ENCODE measurements around the gene TCTN3.
"Not testable (repeated sequence)": the region's sequence is repeated elsewhere in the genome, so short reads cannot be mapped to it uniquely, and the experiment has no call there.

Gene TCTN3, protein sequence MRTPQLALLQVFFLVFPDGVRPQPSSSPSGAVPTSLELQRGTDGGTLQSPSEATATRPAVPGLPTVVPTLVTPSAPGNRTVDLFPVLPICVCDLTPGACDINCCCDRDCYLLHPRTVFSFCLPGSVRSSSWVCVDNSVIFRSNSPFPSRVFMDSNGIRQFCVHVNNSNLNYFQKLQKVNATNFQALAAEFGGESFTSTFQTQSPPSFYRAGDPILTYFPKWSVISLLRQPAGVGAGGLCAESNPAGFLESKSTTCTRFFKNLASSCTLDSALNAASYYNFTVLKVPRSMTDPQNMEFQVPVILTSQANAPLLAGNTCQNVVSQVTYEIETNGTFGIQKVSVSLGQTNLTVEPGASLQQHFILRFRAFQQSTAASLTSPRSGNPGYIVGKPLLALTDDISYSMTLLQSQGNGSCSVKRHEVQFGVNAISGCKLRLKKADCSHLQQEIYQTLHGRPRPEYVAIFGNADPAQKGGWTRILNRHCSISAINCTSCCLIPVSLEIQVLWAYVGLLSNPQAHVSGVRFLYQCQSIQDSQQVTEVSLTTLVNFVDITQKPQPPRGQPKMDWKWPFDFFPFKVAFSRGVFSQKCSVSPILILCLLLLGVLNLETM

DNA sequence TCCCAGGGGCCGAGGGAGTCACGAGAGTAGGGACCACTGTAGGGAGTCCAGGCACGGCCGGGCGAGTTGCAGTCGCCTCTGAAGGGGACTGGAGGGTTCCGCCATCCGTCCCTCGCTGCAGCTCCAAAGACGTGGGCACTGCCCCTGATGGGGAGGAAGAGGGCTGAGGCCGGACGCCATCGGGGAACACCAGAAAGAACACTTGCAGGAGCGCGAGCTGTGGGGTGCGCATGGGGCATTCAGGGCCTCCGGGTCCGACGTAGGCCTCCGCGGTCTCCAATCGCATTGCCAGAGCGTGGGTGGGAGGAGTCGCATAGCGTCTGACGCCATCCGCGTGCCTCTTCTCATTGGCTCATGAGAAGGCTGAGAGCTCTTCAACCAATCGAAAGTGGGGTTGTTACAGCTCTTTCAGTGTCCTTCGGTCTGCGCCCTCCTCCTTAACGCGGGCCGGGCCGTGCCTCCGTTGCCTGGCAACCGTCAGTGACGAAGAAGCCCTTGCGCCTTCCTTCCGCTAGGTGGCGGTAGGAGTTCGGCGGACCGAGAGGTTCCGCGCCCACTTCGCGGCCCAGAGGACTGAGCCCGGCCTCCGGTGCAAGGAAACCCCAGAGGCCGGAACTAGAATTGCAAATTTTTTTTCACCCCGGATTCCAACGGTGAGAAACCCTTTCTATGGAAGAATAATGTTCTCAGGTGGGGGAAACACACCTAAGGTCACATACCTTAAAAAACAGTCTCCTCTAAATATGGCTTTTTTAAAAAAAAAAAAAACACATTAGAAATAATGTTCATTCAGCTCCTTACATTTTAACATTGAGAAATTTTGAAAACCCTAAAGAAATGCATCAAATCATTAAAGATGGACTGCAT is at the start of gene TCTN3:
TCTN3 (minus strand) TSS at position 260 of the 867 bp plus-strand sequence; CDS start at position 232, 28 bp downstream.
- DNase-seq (ENCODE audit: low read depth), result peak; percentile 94

DNA sequence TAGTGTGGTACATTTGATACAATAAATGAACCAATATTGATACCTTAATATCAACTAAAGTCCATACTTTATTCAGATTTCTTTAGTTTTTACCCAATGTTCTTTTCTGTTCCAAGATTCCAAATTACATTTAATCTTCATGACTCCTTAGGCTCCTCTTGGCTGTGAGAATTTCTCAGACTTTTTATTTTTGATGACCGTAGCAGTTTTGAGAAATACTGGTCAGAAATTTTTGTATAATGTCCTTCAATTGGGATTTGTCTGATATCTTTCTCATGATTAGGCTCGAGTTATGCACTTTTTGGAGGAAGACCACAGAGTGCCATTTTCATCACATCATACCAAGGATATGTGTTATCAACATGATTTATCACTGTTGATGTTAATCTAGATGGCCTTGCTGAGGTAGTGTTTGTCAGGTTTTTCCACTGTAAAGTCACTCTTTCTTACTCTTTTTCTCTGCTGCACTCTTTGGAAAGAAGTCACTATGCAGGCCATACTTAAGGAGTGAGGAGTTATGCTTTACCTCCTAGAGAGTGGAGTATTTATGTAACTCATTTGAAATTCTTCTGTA is 49.3 kb upstream of the TCTN3 start:
- DNase-seq (ENCODE audit: low read depth), result no peak

DNA sequence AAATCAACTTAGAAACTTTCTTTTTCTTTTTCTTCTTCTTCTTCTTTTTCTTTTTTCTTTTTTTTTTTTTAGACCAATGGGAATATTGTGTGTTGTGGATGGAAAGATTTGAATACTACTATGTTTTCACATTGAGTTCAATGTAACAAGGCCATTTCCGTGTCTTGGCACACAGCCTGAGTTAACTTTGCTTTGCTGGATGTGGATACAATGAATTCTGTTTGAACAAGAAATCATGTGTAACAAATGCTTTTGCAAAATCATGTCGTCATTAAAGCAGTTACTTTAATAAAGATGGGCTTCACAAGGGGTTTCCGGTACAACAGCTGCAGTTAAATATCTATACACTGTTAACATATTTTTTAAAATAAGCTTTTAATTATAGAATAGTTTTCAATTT is 48.8 kb upstream of the TCTN3 start:
- no peak for DNase-seq (ENCODE audit: low read depth)

DNA sequence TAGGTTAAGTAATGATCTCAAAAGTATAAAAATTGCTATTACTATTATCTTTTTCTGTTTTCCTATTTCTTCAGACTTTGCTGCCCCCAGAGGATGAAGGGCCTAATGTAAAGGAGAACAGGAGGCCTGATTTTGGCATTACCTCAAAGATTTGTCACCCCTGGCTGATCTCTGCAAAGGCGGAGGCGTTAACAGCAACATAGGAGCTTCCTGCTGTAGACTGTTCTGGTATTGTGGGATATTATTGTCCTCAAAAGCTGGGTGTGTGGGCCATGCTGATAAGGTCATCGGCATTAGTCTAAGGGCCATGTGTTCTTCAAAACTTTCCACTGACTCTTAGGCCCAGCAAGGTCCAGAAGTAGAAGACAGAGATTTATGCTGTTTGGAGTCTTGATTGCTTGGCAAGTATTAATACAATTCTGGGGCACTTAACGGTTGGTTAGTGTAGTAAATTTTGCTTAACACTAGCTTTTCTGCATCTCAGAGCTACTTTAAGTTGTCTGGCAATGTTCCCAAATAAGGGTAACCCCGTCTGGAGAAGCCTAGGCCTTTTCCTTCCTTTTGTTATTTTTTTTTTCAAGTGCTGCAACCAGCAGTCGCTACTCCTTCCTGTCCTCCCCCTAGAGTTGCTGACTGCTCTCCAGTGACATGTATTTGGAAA is 48.2 kb upstream of the TCTN3 start:
- no peak for DNase-seq (ENCODE audit: low read depth)

DNA sequence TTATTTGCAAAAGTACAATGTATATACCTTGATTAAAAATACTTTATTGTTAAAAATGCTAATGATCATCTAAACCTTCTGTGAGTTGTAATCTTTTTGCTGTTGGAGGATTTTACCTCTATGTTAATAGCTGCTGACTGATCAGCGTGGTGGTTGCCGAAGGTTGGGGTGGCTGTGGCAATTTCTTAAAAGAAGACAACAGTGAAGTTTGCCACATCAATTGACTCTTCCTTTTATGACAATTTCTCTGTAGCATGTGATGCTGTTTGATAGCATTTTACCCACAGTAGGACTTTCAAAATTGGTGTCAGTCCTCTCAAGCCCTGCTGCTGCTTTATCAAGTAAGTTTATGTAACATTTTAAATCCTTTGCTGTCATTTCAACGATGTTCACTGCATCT is 45.3 kb upstream of the TCTN3 start:
- DNase-seq (ENCODE audit: low read depth), result no peak

DNA sequence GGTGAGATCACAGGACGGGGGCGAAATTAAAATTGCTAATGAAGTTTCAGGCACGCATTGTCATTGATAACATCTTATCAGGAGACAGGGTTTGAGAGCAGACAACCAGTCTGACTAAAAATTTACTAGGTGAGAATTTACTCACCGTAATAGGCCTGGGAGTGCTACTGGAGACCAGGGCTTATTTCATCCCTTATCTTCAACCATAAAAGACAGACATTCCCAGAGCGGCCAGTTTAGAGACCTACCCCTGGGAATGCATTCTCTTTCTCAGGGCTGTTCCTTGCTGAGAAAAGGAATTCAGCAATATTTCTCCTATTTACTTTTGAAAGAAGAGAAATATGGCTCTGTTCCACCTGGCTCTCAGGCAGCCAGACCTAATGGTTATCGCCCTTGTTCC is 39.2 kb upstream of the TCTN3 start:
- DNase-seq (ENCODE audit: low read depth), result not testable (repeated sequence)

DNA sequence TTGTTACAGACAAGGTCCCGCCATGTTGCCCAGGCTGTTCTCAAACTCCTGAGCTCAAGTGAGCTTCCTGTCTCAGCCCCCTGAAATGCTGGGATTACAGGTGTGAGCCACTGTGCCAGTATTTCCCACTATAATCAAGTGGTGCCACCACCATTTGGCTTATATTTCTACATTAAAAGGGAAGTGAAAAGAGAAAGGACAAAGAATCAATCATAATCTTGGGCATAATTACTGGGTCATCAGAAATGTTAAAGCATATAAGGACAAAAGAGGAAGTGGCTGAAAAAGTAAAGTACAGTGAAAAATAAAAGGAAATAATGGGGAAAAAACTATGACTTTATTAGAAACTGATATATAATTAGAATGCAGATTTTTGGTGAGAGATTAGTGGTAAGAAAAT is 36.5 kb upstream of the TCTN3 start:
- DNase-seq (ENCODE audit: low read depth), result no peak

DNA sequence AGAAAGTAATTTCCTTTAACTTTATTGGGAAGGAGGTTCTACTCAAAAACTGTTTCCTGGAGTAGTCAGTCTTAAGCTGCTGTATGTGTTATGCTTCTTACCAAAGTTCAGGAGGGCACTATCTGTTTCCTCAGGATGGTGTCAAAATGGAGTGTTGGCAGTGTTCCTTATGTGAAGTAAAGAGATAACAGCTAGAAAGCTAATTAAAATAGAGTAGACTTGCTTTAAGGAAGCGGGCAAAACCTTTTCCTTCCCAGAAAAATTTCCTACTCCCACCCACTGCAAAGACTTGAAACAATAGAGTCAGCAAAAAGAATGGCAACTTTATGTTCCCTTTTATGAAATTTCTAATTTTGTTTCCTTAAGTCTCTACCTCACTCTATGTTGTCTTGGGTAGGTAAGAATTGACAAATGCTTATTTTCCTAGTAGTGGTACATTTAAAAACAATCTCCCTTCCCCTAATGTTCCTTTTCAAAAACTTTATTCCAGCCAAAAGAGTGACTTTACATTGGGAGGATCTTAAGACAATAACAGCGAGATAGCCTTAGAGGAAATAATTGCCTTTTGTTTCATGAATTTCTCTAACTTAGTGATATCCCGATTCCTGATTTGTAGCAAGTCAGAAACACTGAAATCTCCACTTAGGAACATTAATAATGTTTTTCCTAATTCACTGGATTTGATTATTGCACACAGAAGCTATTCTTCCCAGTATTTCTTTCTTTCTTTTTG is 35.8 kb upstream of the TCTN3 start:
- DNase-seq (ENCODE audit: low read depth), result no peak

DNA sequence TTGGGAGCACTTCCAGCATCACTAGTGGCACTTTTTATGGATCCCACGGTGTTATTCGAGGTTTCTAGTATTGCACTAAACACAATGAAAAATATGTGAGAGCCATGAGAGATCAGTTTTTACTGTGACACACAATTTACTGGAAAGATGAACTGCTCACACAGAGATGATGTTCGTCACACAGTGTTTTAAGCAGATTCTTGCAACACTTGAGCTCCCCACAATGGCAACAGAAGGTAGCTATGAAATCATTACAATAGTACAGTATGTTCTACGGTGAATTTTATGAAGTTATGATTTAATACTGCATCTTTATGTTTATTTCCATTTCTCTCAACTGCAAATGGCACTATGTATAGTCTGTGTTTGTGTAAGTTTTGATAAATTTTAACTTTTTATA is 34.8 kb upstream of the TCTN3 start:
- DNase-seq (ENCODE audit: low read depth), result no peak

DNA sequence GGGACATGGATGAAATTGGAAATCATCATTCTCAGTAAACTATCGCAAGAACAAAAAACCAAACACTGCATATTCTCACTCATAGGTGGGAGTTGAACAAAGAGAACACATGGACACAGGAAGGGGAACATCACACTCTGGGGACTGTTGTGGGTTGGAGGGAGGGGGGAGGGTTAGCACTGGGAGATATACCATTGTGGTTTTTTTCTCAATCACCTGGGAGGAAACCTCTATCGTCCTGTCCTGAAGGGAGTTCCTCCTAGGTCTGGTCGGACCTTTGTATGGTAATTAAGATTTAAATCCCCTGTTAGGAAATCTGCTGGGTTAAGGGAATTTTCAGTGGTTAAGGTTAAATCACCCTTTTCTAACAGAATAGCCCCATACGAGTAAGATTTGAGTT is 28.8 kb upstream of the TCTN3 start:
- not testable (repeated sequence) for DNase-seq (ENCODE audit: low read depth)

DNA sequence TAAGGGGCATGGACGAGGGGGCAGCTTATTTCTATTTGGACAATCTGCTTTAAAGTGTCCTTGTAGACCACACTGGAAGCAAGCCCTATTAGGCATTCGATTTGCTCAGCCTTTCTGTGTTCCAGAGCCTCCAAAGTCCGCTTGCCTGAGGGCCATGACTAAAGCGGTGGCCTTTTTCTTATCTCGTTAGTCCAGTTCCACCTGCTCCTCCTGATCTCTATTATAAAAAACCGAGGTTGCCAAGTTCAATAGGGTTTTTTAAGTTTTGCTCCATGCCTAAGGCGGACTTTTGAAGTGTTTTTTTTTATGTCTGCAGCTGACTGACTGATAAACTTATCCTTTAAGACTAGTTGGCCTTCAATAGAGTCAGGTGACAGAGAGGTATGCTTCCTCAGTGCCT is 27.0 kb upstream of the TCTN3 start:
- DNase-seq (ENCODE audit: low read depth), result not testable (repeated sequence)

DNA sequence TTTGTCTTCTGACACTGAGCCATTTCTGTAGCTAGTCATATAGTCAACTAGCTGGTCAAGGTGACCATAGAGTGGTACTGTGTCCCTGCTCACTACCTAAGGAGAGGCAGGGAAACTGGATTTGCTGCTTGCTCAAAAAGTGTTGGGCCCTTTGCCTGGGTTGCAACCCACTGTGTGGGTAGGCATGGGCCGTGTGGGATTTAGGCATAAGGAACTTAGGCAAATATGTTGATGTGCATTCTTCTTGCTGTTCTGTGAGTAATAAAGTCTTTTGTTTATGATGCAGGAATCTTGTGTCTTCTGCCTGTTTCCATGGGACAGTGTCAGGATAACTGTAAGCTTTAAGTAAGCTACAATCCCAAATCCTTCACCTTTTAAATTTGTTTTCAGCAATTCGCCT is 23.1 kb upstream of the TCTN3 start:
- DNase-seq (ENCODE audit: low read depth), result no peak

DNA sequence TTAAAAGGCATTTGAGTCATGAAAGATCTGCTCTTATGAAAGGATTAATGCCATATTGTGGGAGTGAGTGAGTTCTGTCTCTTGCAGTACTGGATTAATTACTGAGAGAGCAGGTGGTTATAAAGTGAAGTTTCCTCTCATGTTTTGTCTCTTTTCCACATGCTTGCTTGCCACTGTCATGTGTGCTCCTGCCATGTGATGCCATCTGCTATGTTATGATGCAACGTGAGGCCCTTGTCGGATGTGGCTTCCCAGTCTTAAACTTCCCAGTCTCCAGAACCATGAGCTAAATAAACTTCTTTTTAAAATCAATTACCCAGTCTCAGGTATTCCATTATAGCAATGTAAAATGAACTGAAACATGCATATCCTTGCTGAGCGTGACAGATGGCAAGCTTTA is 22.7 kb upstream of the TCTN3 start:
- DNase-seq (ENCODE audit: low read depth), result no peak

DNA sequence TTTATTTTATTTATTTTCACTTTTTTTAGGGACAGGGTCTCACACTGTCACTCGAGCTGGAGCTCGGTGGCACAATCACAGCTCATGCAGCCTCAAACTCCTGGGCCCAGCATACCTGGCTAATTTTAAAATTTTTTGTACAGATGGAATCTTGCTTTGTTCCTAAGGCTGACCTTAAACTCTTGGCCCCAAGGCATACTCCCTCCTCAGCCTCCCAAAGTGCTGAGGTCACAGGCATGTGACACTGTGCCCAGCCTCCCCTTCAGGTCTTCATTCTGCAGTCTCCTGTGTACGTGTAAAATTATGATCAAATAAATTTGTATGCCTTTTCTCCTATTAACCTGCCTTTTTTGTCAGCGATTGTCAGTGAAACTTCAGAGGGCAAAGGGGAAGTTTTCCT is 17.8 kb upstream of the TCTN3 start:
- DNase-seq (ENCODE audit: low read depth), result no peak

DNA sequence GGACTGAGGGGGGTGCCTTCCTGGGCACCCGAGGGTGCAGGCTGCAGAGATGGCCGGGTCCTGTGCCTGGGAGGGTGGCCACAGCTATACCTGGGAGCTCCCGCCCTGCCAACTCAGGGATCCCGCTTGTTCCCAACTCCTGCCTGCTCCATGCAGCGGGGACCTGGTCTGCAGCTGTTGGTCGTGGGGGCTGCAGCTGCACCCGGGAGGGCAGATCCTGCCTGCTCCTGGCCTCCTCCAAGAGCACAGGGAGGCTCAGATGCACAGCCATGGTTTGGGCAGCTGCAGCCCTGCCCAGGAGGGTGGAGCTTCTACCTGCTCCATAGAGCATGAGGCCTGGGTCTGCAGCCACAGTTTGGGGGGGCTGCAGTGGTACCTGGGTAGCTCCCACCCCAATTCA is 13.3 kb upstream of the TCTN3 start:
- no peak for DNase-seq (ENCODE audit: low read depth)

DNA sequence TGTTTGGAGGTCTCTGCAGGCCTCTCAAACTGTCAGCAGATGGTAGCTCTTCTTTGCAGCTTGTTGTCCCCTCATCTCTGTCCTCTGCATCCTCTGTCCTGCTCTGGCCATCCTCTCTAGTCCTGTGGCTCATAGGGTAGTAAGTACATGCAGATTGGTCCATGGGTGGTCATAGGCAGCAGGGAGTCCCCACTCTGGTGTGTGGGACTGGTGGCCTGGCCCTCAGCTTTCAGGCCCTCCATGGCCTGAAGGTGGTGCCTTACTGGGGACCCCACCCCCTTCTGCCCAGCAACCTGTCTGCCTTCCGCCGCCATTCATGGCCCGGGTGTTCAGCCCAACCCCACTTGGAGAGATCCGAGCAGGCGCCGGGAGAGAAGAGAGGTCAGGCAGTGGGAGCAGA is 12.8 kb upstream of the TCTN3 start:
- DNase-seq (ENCODE audit: low read depth), result no peak

DNA sequence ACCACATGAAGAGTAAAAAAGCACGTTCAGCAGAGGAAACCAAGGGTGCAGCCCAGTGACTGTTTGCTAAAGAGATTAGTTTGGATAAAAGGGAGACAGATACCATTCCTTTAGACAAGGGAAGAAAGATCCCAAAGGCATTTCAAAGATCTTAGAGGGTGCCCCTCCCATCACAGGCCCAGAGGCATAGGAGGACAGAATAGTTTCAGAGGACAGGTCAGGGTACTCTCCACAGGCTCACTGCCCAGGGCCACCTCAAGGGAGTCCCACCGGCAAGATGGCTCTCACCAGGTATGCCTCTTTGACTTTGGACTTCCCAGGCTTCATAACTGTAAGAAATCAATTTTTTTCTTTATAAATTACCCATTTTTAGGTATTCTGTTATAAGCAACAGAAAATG is 4.7 kb upstream of the TCTN3 start:
- no peak for DNase-seq (ENCODE audit: low read depth)

DNA sequence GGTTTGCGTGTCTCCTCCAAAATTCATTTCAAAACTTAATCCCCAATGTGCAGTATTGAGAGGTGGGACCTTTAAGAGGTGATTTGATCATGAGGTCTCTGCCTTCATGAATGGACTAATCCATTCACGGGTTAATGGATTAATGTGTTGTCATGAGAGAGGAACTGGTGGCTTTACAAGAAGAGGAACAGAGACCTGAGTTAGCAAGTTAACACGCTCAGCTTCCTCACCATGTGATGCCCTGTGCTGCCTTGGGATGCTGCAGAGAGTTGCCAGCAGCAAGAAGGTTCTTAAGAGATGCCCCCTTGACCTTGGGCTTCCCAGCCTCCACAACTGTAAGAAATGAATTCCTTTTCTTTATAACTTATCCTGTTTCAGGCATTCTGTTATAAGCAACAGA is 3.7 kb upstream of the TCTN3 start:
- no peak for DNase-seq (ENCODE audit: low read depth)

DNA sequence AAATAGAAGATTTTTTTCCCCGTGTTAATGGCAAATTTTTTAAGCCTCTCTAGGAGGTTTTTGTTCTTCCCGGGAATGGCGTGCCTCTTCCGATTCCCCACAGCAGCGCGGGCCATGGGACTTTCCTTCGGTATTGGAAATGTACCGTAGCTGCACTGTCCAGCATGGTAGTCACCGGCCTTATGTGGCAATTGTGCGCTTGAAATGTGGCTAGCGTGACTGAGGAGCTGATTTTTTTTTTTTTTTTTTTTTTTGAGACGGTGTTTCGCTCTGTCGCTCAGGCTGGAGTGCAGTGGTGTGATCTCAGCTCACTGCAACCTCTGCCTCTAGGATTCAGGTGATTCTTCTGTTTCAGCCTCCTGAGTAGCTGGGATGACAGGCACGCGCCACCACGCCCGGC is 938 bp upstream of the TCTN3 start:
- no peak for DNase-seq (ENCODE audit: low read depth)

DNA sequence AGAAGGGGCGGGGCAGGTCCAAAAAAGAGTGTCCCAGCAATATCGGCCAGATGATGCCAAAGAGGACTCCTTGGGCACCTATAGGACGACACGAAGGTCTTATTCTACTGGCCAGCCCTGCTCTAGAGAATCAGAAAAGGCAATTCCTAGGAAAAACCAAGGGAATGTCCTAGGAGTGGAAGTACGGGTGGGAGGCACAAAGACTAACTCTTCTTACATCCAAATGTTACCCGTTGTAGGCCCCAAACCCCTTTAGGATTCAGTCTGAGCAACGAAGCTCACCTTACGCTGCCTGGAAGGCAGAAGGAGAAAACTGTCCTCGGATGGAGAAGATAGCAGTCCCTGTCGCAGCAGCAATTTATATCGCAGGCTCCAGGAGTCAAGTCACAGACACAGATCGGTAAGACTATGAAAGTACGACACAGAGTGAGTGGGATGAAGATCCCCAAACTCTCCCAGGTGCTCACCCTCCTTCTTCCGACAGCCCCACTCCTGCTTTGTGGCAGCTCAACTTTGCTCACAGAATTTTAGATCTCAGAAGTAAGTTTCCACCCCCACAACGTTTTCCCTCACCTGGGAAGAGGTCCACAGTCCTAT is 558 bp downstream of the TCTN3 start:
- no peak for DNase-seq (ENCODE audit: low read depth)

DNA sequence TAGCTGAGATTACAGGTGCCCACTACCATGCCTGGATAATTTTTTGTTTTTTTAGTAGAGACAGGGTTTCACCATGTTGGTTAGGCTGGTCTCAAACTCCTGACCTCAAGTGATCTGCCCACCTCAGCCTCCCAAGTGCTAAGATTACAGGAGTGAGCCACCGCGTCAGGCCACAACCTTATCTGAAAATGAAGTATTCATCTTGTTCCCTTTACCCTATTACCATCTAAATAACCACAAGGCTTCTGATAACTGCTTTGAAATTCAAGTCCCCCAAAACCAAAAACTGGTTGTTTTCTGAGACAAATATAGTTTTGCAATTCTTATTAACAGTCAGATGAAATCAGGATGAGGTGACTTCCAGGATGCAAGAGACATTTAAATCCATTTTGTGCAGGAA is 2.4 kb downstream of the TCTN3 start:
- no peak for DNase-seq (ENCODE audit: low read depth)

Measured in T-helper 22 cell (primary cell).